Endothelial cell of umbilical vein (primary cell): ENCODE measurements around the gene SIN3A.

Source experiments
- POLR2A ChIP-seq: IDR thresholded peaks from 2 replicates; pipeline ENCODE4 v1.6.1; 2012; ENCODE audit warnings: low read depth, mild to moderate bottlenecking, control low read depth, low read length
- TF ChIP-seq, protein P1 (sequence below), 2 donors: IDR thresholded peaks; 1 replicate in 1 of 2; 2 replicates in 1 of 2; pipeline ENCODE4 v1.5.1; 2011; ENCODE audit warnings: low read length in 2 of 2, mild to moderate bottlenecking in 2 of 2, moderate library complexity in 2 of 2, control low read depth in 1 of 2, inconsistent platforms in 1 of 2, low read depth in 1 of 2; ENCODE audit not compliant: insufficient read depth in 1 of 2; ENCODE audit errors: extremely low read depth in 1 of 2

DNA sequence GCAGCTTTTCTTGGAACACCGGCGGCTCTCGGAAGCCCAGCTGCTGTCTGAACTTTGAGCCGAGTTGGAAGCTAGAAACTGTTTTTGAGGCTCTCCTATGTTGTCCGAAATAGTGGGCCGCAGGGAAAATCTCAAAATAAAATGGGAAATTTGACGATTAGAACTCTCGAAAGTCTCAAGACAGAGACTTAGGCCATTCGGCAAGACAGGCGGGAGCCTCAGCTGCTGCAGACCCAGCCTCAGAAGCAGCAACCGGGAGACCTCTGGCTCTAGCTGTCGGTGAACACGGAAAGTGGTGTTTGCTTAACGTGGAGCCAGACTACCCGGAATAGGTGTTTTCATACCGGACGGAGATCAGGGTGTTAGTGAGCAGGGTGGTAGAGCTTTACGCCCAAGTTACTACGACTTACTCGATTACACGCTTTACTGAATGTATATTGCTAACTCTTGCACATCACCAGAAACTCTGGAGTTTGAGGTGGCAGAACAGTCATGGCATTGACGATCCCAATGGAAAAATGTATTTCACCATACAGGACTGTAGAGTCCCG is 82.7 kb downstream of the SIN3A start:
- TF ChIP-seq, protein P1, sequence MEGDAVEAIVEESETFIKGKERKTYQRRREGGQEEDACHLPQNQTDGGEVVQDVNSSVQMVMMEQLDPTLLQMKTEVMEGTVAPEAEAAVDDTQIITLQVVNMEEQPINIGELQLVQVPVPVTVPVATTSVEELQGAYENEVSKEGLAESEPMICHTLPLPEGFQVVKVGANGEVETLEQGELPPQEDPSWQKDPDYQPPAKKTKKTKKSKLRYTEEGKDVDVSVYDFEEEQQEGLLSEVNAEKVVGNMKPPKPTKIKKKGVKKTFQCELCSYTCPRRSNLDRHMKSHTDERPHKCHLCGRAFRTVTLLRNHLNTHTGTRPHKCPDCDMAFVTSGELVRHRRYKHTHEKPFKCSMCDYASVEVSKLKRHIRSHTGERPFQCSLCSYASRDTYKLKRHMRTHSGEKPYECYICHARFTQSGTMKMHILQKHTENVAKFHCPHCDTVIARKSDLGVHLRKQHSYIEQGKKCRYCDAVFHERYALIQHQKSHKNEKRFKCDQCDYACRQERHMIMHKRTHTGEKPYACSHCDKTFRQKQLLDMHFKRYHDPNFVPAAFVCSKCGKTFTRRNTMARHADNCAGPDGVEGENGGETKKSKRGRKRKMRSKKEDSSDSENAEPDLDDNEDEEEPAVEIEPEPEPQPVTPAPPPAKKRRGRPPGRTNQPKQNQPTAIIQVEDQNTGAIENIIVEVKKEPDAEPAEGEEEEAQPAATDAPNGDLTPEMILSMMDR (IDR thresholded peaks at IDR 0.05; ENCODE audit: extremely low read depth in 1 of 2, insufficient read depth in 1 of 2, low read depth in 1 of 2, low read length in 2 of 2) = no peak
- no peak for TF ChIP-seq POLR2A
